Heart left ventricle (tissue), 16 donors: ENCODE data around the gene LHFPL2. TPM values are rescaled to one million over a fixed set of nuclear protein-coding genes. Genes with fewer than 3 reads are reported as not detected.
"Not testable (repeated sequence)": the region's sequence is repeated elsewhere in the genome, so short reads cannot be mapped to it uniquely, and the experiment has no call there.

ENCODE experiments used
- ATAC-seq, 4 donors: fragments of 200-7000 bp; cut with Tn5 transposase; one replicate each; pipeline ENCODE4 v1.9.1; 2020 to 2022; ENCODE audit warnings: moderate library complexity in 4 of 4, mild to moderate bottlenecking in 3 of 4, moderate number of reproducible peaks in 1 of 4
- DNase-seq, 5 donors: peaks; one replicate each; pipeline ENCODE4 v3.0.0-alpha.2; 2020
- H3K27ac ChIP-seq, 12 donors: fragments of 200-600 bp; sonication (generic) in 4 of 12; one replicate each; pipeline versions ENCODE4 v1.5.0 to v1.8.0; 2016 to 2022; ENCODE audit warnings: mild to moderate bottlenecking in 2 of 12
- H3K27me3 ChIP-seq, 9 donors: fragments of 200-600 bp; sonication (generic) in 2 of 9; one replicate each; pipeline versions ENCODE4 v1.5.1 to v1.8.0; 2016 to 2022; ENCODE audit warnings: mild to moderate bottlenecking in 3 of 9
- H3K36me3 ChIP-seq, 9 donors: fragments of 200-600 bp; sonication (generic) in 2 of 9; one replicate each; pipeline versions ENCODE4 v1.5.0 to v1.8.0; 2018 to 2022; ENCODE audit warnings: mild to moderate bottlenecking in 2 of 9
- H3K4me1 ChIP-seq, 12 donors: fragments of 200-600 bp; sonication (generic) in 4 of 12; one replicate each; pipeline versions ENCODE4 v1.5.0 to v1.8.0; 2016 to 2022; ENCODE audit warnings: mild to moderate bottlenecking in 3 of 12
- H3K4me3 ChIP-seq, 12 donors: fragments of 200-600 bp; sonication (generic) in 4 of 12; one replicate each; pipeline versions ENCODE4 v1.5.0 to v1.8.0; 2017 to 2022; ENCODE audit warnings: mild to moderate bottlenecking in 9 of 12, moderate library complexity in 4 of 12
- H3K9me3 ChIP-seq, 12 donors: fragments of 200-600 bp; sonication (generic) in 4 of 12; one replicate each; pipeline versions ENCODE4 v1.5.0 to v1.8.0; 2016 to 2022; ENCODE audit warnings: mild to moderate bottlenecking in 1 of 12
- POLR2A ChIP-seq, 2 donors: fragments of 450-650 bp; IDR thresholded peaks; one replicate each; pipeline ENCODE4 v1.6.1; 2017; ENCODE audit warnings: antibody characterized with exemption in 2 of 2, mild to moderate bottlenecking in 2 of 2, moderate library complexity in 2 of 2
- WGBS, 4 donors: extraction: QIAGEN DNeasy Blood & Tissue Kit in 2 of 4; methylation state at CpG; one replicate each; pipeline versions ENCODE4 v1.1.5 to v1.1.7; 2013 to 2018; 5-methylcytosine and 5-hydroxymethylcytosine counted together
- intact Hi-C, 10 donors: fragments of 100-400 bp; cut with DNase I; formaldehyde crosslinking; loops; one replicate each; pipeline versions ENCODE4 v1.11.1 to v1.14.2; 2022
- polyA plus RNA-seq, 2 donors: library from polyadenylated mRNA; stranded (reverse); fragments of 200-250 nt; gene quantifications; one replicate each; pipeline ENCODE4 v1.2.3, GENCODE V29; 2013
- total RNA-seq, 9 donors: library from RNA; depleted of rRNA in 2 of 9; stranded (reverse); fragments of >200 nt in 2 of 9; fragmentation: NEBNext Ultra II Directional in 3 of 9; extraction: Animal tissue kit (Norgen Biotek cat#: 25700) in 3 of 9; gene quantifications; one replicate each; pipeline versions ENCODE4 v1.1.0 to v1.2.4, GENCODE V29; 2016 to 2023
- TF ChIP-seq, protein P1 (sequence below), 12 donors: fragments of 200-600 bp; sonication (generic) in 4 of 12; IDR thresholded peaks; one replicate each; pipeline versions ENCODE4 v1.5.0 to v1.8.0; 2018 to 2022; ENCODE audit warnings: antibody characterized with exemption in 12 of 12, mild to moderate bottlenecking in 5 of 12
- donor health status: ischemic (EF 13 %, LVEDD 7.1; RV severe dilation, severe dysfunction).
- donor health status: healthy with polysubstance abuse.
- donor health status: DM: no; HTN: yes; CAD: no.
- donor health status: DM: no; HTN: no; CAD: no.
- donor health status: ischemic (EF 25% LVEDD 6.9; RV normal size, moderate dysfunction).
- donor health status: ischemic (EF 25% LVEDD 5.7; RV mildly dilated, moderate dysfunction).
- donor health status: healthy.
- donor health status: DM: yes; HTN: yes; CAD: no.
- donor health status: ischemic (EF 35%, LVEDD 5.7; RV mildly dilated, moderate dysfunction).
- donor health status: nonischemic (EF 11% LVEDD 7.7; RV severe dilation, severe dysfunction).
- donor health status: DM: yes; HTN: yes; CAD: no.
- donor health status: PGD.
- donor health status: ischemic (EF 29% LVEDD 5.4; RV normal size, mild dysfunction).
- donor health status: nonischemic (EF 23%, LVEDD 6.1; RV moderate dilation, normal function).

The LHFPL2 gene
- total and polyA plus RNA-seq, 11 donors = 1.8 to 35.6 (median 10.1) TPM

DNA sequence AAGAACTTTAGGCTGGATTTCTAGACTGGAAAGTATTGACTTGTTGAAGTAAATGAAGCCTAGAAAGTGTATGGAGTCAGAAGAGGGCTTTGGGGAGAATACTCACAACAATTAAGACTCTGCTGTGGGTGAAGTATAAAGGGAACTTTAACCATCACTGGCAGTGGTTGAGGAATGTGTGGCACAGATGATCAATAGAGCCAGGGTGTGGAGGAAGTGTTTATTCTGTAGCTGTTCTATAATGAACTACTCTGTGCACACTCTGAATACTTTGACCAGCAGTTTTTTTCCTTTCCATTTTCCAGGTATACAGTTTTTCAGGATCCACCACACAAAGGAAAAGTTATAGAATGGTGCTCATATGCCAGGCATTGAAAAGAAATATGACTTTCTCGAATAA is 181.4 kb downstream of the LHFPL2 start:
- peaks cover 0 to 6% (median 0%) of the 10 kb centered on the region in 12 donors for H3K4me1 ChIP-seq
- ATAC-seq (no peak), DNase-seq (no peak)
- no peak overlapping the region for H3K27ac ChIP-seq
- no peaks in the 10 kb centered on the region for H3K9me3 ChIP-seq
- WGBS, 4 donors = 94 to 100% (median 95%) methylated on average over 1 of the region's 1 CpG
- no peaks in the 10 kb centered on the region for H3K27me3 ChIP-seq
- no peak overlapping the region for H3K4me3 ChIP-seq
- intact Hi-C loops = loop anchor here in 9 of 10 donors (2.0 to 10.0 kb wide), 13 partner anchors 65 to 500 kb away; partner anchors contain the start of gene LHFPL2 (in 4 of the 9)
- peaks cover 0 to 16% (median 3%) of the 10 kb centered on the region in 9 donors for H3K36me3 ChIP-seq
- no peak for TF ChIP-seq POLR2A (IDR thresholded peaks at IDR 0.05)
- TF ChIP-seq, protein P1, sequence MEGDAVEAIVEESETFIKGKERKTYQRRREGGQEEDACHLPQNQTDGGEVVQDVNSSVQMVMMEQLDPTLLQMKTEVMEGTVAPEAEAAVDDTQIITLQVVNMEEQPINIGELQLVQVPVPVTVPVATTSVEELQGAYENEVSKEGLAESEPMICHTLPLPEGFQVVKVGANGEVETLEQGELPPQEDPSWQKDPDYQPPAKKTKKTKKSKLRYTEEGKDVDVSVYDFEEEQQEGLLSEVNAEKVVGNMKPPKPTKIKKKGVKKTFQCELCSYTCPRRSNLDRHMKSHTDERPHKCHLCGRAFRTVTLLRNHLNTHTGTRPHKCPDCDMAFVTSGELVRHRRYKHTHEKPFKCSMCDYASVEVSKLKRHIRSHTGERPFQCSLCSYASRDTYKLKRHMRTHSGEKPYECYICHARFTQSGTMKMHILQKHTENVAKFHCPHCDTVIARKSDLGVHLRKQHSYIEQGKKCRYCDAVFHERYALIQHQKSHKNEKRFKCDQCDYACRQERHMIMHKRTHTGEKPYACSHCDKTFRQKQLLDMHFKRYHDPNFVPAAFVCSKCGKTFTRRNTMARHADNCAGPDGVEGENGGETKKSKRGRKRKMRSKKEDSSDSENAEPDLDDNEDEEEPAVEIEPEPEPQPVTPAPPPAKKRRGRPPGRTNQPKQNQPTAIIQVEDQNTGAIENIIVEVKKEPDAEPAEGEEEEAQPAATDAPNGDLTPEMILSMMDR (IDR thresholded peaks at IDR 0.05) = no peak

DNA sequence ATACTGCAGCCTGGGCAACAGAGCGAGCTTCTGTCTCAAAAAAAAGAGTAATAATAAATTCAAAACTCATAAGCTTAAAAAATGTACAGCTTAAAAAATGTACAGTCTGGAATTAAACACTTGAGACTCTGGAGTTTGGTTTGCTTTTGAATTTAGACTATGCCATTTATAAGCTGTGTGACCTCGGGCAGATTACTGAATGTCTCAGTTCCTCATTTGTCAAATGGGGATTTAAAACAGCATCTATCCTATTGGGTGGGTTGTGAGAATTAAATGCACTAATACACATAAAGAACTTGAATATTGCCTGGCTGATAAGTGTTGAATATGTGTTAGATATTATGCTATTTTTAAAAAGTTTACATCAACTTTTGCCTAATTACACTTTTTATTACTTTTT is 189.7 kb downstream of the LHFPL2 start:
- Histone ChIP-seq H3K36me3 (peaks cover 0 to 33% (median 16%) of the 10 kb centered on the region in 9 donors), H3K4me1 (no peaks in the 10 kb centered on the region), H3K4me3 (no peak overlapping the region), H3K27me3 (no peaks in the 10 kb centered on the region), H3K27ac (no peak overlapping the region), H3K9me3 (peaks cover 0 to 4% (median 0%) of the 10 kb centered on the region in 12 donors)
- intact Hi-C loops = no loop called here
- WGBS, 4 donors = 92 to 97% (median 94%) methylated on average over 2 of the region's 2 CpGs
- no peak for DNase-seq
- TF ChIP-seq, protein P1 (IDR thresholded peaks at IDR 0.05) = no peak
- no peak for TF ChIP-seq POLR2A (IDR thresholded peaks at IDR 0.05)
- no peak for ATAC-seq

DNA sequence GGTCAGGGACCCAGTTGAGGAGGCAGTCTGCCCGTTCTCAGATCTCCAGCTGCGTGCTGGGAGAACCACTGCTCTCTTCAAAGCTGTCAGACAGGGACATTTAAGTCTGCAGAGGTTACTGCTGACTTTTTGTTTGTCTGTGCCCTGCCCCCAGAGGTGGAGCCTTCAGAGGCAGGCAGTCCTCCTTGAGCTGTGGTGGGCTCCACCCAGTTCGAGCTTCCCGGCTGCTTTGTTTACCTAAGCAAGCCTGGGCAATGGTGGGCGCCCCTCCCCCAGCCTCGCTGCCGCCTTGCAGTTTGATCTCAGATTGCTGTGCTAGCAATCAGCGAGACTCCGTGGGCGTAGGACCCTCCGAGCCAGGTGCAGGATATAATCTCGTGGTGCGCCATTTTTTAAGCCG is 191.1 kb downstream of the LHFPL2 start:
- H3K36me3 ChIP-seq = peaks cover 0 to 31% (median 6%) of the 10 kb centered on the region in 9 donors
- DNase-seq, H3K4me1 ChIP-seq, ATAC-seq, H3K4me3 ChIP-seq, H3K9me3 ChIP-seq, H3K27ac ChIP-seq, intact Hi-C loops, H3K27me3 ChIP-seq: not testable (repeated sequence)
- 77 to 92% (median 85%) methylated on average over 13 to 14 of the region's 14 CpGs for WGBS, 4 donors

DNA sequence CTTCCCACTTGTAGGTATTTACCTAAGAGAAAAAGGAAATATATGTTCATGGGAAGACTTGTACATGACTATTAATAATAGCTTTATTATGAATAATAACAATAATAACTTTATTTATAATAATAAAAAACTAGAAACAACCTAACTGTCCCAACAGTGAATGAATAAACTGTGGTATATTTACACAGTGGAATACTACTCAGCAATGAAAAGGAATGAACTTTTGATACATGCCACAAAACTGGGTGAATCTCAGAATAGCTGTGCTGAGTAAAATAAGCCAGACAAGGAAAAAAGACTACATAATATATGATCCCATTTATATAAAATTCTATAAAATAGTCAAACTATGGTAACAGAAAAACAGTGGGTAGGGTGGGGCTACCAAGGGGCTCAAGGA is 199.5 kb downstream of the LHFPL2 start:
- no peaks in the 10 kb centered on the region for H3K27me3 ChIP-seq
- peaks cover 0 to 8% (median 0%) of the 10 kb centered on the region in 12 donors for H3K9me3 ChIP-seq
- TF ChIP-seq POLR2A (IDR thresholded peaks at IDR 0.05) = no peak
- TF ChIP-seq, protein P1 (IDR thresholded peaks at IDR 0.05) = no peak
- no peak overlapping the region for H3K4me3 ChIP-seq
- no peaks in the 10 kb centered on the region for H3K4me1 ChIP-seq
- H3K36me3 ChIP-seq = peaks cover 0 to 26% (median 8%) of the 10 kb centered on the region in 9 donors
- ATAC-seq (no peak), DNase-seq (no peak)
- intact Hi-C loops = no loop called here
- no peak overlapping the region for H3K27ac ChIP-seq

DNA sequence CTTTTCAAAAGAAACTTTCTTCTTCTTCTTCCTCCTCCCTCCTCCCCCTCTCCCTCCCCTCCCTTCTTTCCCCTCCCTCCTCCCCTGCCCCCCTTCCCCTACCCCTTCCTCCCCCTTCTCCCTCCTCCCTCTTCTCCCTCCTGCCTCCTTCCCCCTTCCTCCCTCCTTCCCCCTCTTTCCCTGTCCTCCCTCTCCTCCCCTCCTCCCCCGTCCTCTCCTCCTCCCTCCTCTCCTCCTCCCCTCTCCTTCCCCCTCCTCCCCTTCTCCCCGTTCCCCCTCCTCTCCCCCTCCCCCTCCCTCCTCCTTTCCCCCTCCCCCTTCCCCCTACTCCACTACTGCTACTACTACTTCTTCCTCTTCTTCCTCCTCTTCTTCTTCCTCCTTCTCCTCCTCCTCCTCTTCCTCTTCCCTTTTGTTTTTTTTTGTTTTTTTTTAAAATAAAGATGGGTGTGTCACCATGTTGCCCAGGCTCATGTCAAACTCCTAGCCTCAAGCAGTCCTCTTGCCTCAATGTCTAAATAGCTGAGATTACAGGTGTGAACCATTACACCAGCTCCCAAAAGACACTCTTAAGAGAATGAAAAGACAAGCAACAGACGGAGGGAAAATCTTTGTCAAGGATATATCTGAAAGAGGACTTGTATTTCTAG is 200.7 kb downstream of the LHFPL2 start:
- peaks cover 0 to 5% (median 0%) of the 10 kb centered on the region in 12 donors for H3K9me3 ChIP-seq
- no peak overlapping the region for H3K27ac ChIP-seq
- H3K36me3 ChIP-seq = peaks cover 0 to 26% (median 8%) of the 10 kb centered on the region in 9 donors
- no peak for DNase-seq
- H3K27me3 ChIP-seq = no peaks in the 10 kb centered on the region
- WGBS, 4 donors = 88 to 99% (median 89%) methylated on average over 2 to 3 of the region's 3 CpGs
- ATAC-seq = no peak
- H3K4me3 ChIP-seq = no peak overlapping the region
- TF ChIP-seq POLR2A (IDR thresholded peaks at IDR 0.05) = no peak
- TF ChIP-seq, protein P1 (IDR thresholded peaks at IDR 0.05) = no peak
- H3K4me1 ChIP-seq = no peaks in the 10 kb centered on the region
- intact Hi-C loops = no loop called here
